GM18868 (cell line): ENCODE data around the gene THRAP3.
"Not testable (repeated sequence)": the region's sequence is repeated elsewhere in the genome, so short reads cannot be mapped to it uniquely, and the experiment has no call there.

ENCODE experiments used
- ATAC-seq: cut with Tn5 transposase; IDR thresholded peaks from one replicate; pipeline ENCODE4 v1.9.1; 2021; ENCODE audit warnings: mild to moderate bottlenecking, moderate library complexity; ENCODE audit not compliant: unreplicated experiment

The THRAP3 gene

GRCh38 chr1:36206323-36206858 lies 17.9 kb upstream of the THRAP3 start:
- ATAC-seq, result no peak

- no peak for ATAC-seq
Measured at GRCh38 chr1:36207339-36207738, 16.9 kb upstream of the THRAP3 start.

GRCh38 chr1:36208978-36209703 lies 15.1 kb upstream of the THRAP3 start:
- ATAC-seq, result no peak

- ATAC-seq, result no peak
Measured at GRCh38 chr1:36211307-36211706, 12.9 kb upstream of the THRAP3 start.

GRCh38 chr1:36211841-36212240 lies 12.4 kb upstream of the THRAP3 start:
- ATAC-seq, result no peak

GRCh38 chr1:36212782-36213181 lies 11.5 kb upstream of the THRAP3 start:
- no peak for ATAC-seq

- ATAC-seq, result no peak
Measured at GRCh38 chr1:36217670-36218069, 6.6 kb upstream of the THRAP3 start.

GRCh38 chr1:36221901-36222300 lies 2.3 kb upstream of the THRAP3 start:
- not testable (repeated sequence) for ATAC-seq

- no peak for ATAC-seq
Measured at GRCh38 chr1:36222481-36223380, 1.5 kb upstream of the THRAP3 start.

GRCh38 chr1:36223381-36223995 lies 755 bp upstream of the THRAP3 start:
- ATAC-seq, result peak; percentile 8

GRCh38 chr1:36224537-36225282 lies 467 bp downstream of the THRAP3 start:
- ATAC-seq, result peak; percentile 56

GRCh38 chr1:36225283-36225899 lies 1.1 kb downstream of the THRAP3 start:
- no peak for ATAC-seq

- not testable (repeated sequence) for ATAC-seq
Measured at GRCh38 chr1:36230279-36230678, 6.0 kb downstream of the THRAP3 start.

- ATAC-seq, result no peak
Measured at GRCh38 chr1:36231191-36231590, 6.9 kb downstream of the THRAP3 start.

- no peak for ATAC-seq
Measured at GRCh38 chr1:36232212-36233095, 8.2 kb downstream of the THRAP3 start.

- ATAC-seq, result no peak
Measured at GRCh38 chr1:36236302-36236701, 12.1 kb downstream of the THRAP3 start.

- ATAC-seq, result no peak
Measured at GRCh38 chr1:36238433-36238832, 14.2 kb downstream of the THRAP3 start.

GRCh38 chr1:36239941-36240637 lies 15.8 kb downstream of the THRAP3 start:
- no peak for ATAC-seq

- no peak for ATAC-seq
Measured at GRCh38 chr1:36247538-36247937, 23.3 kb downstream of the THRAP3 start.
